VCaP (cell line): ENCODE results near the gene NFKBIB.

Experiments
- H3K27ac ChIP-seq: fragments of 450-650 bp; 2 replicates; pipeline ENCODE4 v1.5.1; 2017
- CTCF ChIP-seq: fragments of 450-650 bp; conservative IDR thresholded peaks from 2 replicates; pipeline ENCODE4 v1.5.1; 2017; ENCODE audit warnings: mild to moderate bottlenecking, moderate library complexity

Gene NFKBIB

GRCh38 chr19:38919837-38920601 lies 20.2 kb downstream of the NFKBIB start:
- H3K27ac ChIP-seq: no peak overlapping the region

GRCh38 chr19:38920602-38921419 lies 21.0 kb downstream of the NFKBIB start:
- no peak overlapping the region for H3K27ac ChIP-seq
- TF ChIP-seq CTCF: no peak

More at GRCh38 chr19:38919837-38920601, 20.2 kb downstream of the NFKBIB start:
- no peak for TF ChIP-seq CTCF

- H3K27ac ChIP-seq: no peak overlapping the region
- no peak for TF ChIP-seq CTCF
Measured at GRCh38 chr19:38921420-38922274, 21.9 kb downstream of the NFKBIB start.

- no peak for TF ChIP-seq CTCF
Measured at GRCh38 chr19:38922482-38922881, 22.7 kb downstream of the NFKBIB start.

GRCh38 chr19:38924388-38924787 lies 24.6 kb downstream of the NFKBIB start:
- TF ChIP-seq CTCF: no peak
- H3K27ac ChIP-seq: no peak overlapping the region

More at GRCh38 chr19:38922482-38922881, 22.7 kb downstream of the NFKBIB start:
- H3K27ac ChIP-seq: no peak overlapping the region

GRCh38 chr19:38928391-38929001 lies 28.7 kb downstream of the NFKBIB start:
- TF ChIP-seq CTCF: no peak
- no peak overlapping the region; the same call in 1 of the 2 replicates for H3K27ac ChIP-seq
